Right lobe of liver (tissue), 6 donors: ENCODE data around the gene LPAR3. TPM values are rescaled to one million over a fixed set of nuclear protein-coding genes. Genes with fewer than 3 reads are reported as not detected.

Experiments used
- ATAC-seq, 4 donors: fragments of 200-7000 bp; cut with Tn5 transposase; one replicate each; pipeline ENCODE4 v1.9.1; 2020; ENCODE audit warnings: mild to moderate bottlenecking in 4 of 4, moderate library complexity in 4 of 4
- DNase-seq, 3 donors: peaks; one replicate each; pipeline ENCODE4 v3.0.0-alpha.2; 2020
- H3K27ac ChIP-seq, 3 donors: fragments of 200-600 bp; one replicate each; pipeline ENCODE4 v1.8.0; 2022
- H3K27me3 ChIP-seq, 2 donors: fragments of 200-600 bp; one replicate each; pipeline ENCODE4 v1.8.0; 2022
- H3K36me3 ChIP-seq, 4 donors: fragments of 200-600 bp; sonication (generic) in 1 of 4; one replicate each; pipeline versions ENCODE4 v1.5.1 to v1.8.0; 2017 to 2022; ENCODE audit warnings: control low read depth in 1 of 4
- H3K4me1 ChIP-seq, 4 donors: fragments of 200-600 bp; sonication (generic) in 1 of 4; one replicate each; pipeline versions ENCODE4 v1.5.1 to v1.8.0; 2017 to 2022; ENCODE audit warnings: control low read depth in 1 of 4
- H3K4me3 ChIP-seq, 3 donors: fragments of 200-600 bp; one replicate each; pipeline ENCODE4 v1.8.0; 2022
- H3K9me3 ChIP-seq, 4 donors: fragments of 200-600 bp; sonication (generic) in 1 of 4; one replicate each; pipeline versions ENCODE4 v1.5.1 to v1.8.0; 2017 to 2022; ENCODE audit warnings: control low read depth in 1 of 4
- POLR2A ChIP-seq: fragments of 450-650 bp; IDR thresholded peaks from one replicate; pipeline ENCODE4 v1.6.1; 2017; ENCODE audit warnings: antibody characterized with exemption, mild to moderate bottlenecking
- WGBS: methylation state at CpG from one replicate; pipeline ENCODE4 v1.1.6; 2018; ENCODE audit warnings: low coverage, low lambda C conversion rate; ENCODE audit not compliant: insufficient coverage; ENCODE audit errors: missing lambda C conversion rate; 5-methylcytosine and 5-hydroxymethylcytosine counted together
- intact Hi-C, 2 donors: fragments of 100-400 bp; cut with DNase I; formaldehyde crosslinking; loops; one replicate each; pipeline versions ENCODE4 v1.11.2 to v1.14.1; 2022
- total RNA-seq, 6 experiments: library from RNA; depleted of rRNA in 2 of 6; stranded (reverse); fragments of >200 nt in 2 of 6; fragmentation: NEBNext Ultra II Directional in 3 of 6; extraction: Animal tissue kit (Norgen Biotek cat#: 25700) in 3 of 6; gene quantifications; one replicate each; pipeline versions ENCODE4 v1.1.0 to v1.2.4, GENCODE V29; 2016 to 2023
- TF ChIP-seq, protein P1 (sequence below), 4 donors: fragments of 200-600 bp in 3 of 4; fragments of 450-650 bp in 1 of 4; IDR thresholded peaks; one replicate each; pipeline versions ENCODE4 v1.5.1 to v1.8.0; 2016 to 2022; ENCODE audit warnings: antibody characterized with exemption in 4 of 4, mild to moderate bottlenecking in 2 of 4
- donor health status: DM: no; HTN: yes; CAD: no.
- donor health status: DM: no; HTN: no; CAD: no.
- donor health status: DM: no; HTN: no; CAD: no.
- donor health status: DM: no; HTN: yes; CAD: no.
- donor health status: DM: no; HTN: yes; CAD: no.

LPAR3 gene
- total RNA-seq, 6 experiments from 2014 or later = 0.31 TPM; not detected in 5

DNA sequence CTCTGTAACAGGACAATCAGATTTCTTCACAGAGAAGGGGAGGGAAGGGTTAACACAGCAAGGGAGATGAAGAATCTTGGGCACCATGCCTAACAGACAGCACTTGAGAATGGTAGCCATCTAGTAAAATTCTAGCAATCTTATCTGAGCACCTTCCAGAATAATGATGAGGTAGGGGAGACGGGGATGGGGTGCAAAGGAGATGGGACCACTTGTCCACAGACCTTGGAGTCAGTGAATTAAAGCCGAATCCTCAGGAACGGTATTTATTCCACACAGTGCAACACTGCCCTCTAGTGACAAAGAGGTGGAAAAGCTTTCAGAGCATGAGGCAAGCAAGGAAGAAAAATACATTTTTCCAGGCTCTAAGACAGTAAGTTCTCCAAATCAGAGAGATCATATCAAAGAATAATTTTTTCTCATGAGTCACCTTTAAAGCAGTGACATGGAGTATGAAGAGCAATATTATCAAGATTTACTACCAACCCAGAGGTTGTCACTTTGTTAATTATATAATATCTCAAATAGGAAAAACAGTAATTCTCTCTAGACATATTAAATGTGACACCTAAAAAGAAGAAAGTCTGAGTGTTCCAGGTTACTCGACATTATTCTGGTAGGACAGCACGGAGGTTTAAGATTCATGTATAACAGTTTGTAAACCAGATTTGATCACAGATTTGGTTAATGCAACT lies 43.3 kb upstream of the LPAR3 start:
- Histone ChIP-seq H3K27me3 (no peaks in the 10 kb centered on the region), H3K4me3 (no peak overlapping the region), H3K27ac (no peak overlapping the region), H3K36me3 (no peaks in the 10 kb centered on the region), H3K9me3 (no peaks in the 10 kb centered on the region), H3K4me1 (no peaks in the 10 kb centered on the region)
- WGBS = 2% methylated on average over 5 of the region's 5 CpGs
- TF ChIP-seq POLR2A = no peak
- TF ChIP-seq, protein P1, sequence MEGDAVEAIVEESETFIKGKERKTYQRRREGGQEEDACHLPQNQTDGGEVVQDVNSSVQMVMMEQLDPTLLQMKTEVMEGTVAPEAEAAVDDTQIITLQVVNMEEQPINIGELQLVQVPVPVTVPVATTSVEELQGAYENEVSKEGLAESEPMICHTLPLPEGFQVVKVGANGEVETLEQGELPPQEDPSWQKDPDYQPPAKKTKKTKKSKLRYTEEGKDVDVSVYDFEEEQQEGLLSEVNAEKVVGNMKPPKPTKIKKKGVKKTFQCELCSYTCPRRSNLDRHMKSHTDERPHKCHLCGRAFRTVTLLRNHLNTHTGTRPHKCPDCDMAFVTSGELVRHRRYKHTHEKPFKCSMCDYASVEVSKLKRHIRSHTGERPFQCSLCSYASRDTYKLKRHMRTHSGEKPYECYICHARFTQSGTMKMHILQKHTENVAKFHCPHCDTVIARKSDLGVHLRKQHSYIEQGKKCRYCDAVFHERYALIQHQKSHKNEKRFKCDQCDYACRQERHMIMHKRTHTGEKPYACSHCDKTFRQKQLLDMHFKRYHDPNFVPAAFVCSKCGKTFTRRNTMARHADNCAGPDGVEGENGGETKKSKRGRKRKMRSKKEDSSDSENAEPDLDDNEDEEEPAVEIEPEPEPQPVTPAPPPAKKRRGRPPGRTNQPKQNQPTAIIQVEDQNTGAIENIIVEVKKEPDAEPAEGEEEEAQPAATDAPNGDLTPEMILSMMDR (IDR thresholded peaks at IDR 0.05) = peak; percentile 91 to 96 (median 94)
- intact Hi-C loops = loop anchor here in 1 of 2 donors (10.0 kb wide), 1 partner anchor 161 kb away; no protein-coding TSS in a partner anchor
- peak; percentile 93 to 95 (median 94) for ATAC-seq
- peak in 1 of 3 donors; percentile 50 for DNase-seq

DNA sequence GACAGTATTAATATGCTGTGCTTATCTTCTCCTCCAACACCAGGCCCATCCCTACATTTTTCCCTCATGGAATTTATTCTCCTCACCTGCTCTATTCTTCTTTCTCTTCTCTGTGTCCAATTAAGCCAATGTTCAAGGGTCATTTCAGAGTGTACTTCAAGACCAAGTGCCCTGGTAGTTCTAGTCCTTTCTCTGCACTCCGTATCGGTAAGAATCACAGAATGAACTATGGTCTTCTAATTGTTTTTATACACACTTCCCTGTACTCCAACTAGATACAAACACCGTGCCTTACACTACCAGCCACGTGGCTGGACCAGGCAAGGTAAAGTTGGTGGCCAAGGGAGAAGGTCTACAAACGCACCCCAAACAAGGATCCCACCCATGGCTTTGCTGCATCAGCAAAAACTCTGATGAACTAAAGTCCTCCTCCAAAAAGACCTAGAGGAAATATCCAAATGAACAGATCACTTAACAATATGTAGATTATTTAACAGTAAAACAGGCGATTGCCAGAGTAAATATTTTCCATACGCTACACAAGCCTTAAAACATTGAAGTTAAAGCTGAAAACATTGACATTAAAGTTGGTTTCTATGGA lies 40.1 kb upstream of the LPAR3 start:
- Histone ChIP-seq H3K4me3 (no peak overlapping the region), H3K27ac (no peak overlapping the region), H3K27me3 (no peaks in the 10 kb centered on the region), H3K9me3 (no peaks in the 10 kb centered on the region), H3K36me3 (no peaks in the 10 kb centered on the region), H3K4me1 (no peaks in the 10 kb centered on the region)
- no peak for DNase-seq
- intact Hi-C loops = loop anchor here in 1 of 2 donors (10.0 kb wide), 1 partner anchor 158 kb away; no protein-coding TSS in a partner anchor
- ATAC-seq = no peak
- TF ChIP-seq, protein P1 (IDR thresholded peaks at IDR 0.05) = no peak
- no peak for TF ChIP-seq POLR2A
- WGBS = 58% methylated on average over 6 of the region's 7 CpGs

DNA sequence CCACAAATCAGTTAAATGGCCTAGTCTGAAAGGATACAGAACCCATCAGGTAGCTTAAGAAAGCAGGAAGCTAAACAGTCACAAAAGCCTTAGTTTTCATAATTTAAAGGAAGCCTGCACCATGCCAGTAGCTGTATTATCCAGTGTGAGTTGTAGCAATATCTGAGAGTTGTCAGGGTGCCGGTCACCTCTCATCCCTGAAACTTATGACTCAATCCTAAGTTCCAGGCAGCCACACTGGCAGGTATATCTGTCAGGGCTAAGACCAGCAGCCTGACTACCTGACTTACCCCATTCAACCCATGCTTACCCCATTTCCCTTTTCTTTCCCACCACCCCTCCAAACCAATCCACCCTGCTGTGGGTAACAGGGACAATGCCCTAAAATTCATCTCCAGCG lies 37.8 kb upstream of the LPAR3 start:
- 76% methylated on average over 1 of the region's 2 CpGs for WGBS
- H3K27me3 ChIP-seq = no peaks in the 10 kb centered on the region
- no peaks in the 10 kb centered on the region for H3K36me3 ChIP-seq
- intact Hi-C loops = loop anchor here in 1 of 2 donors (10.0 kb wide), 1 partner anchor 156 kb away; no protein-coding TSS in a partner anchor
- no peak overlapping the region for H3K27ac ChIP-seq
- DNase-seq = no peak
- H3K9me3 ChIP-seq = no peaks in the 10 kb centered on the region
- no peak overlapping the region for H3K4me3 ChIP-seq
- TF ChIP-seq POLR2A = no peak
- TF ChIP-seq, protein P1 (IDR thresholded peaks at IDR 0.05) = no peak
- no peak for ATAC-seq
- no peaks in the 10 kb centered on the region for H3K4me1 ChIP-seq

DNA sequence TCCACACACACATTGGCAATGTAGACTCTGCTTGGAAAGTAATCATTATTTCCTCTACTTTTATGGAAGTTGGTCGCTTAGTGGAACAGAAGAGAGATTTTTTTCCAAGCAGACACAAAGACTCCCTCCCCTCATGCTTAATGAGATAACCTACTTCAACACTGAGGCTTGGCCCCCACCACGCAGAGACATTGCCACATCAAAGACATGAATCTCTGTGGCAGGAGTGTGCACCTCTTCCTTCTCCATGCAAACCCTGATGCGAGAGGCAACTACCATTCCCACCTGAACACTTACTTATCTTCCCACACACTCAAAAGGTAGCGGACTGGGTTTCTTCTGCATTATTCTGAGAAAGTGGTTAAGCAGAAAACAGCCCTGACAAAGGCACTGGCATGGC lies 37.3 kb upstream of the LPAR3 start:
- intact Hi-C loops = loop anchor here in 1 of 2 donors (10.0 kb wide), 1 partner anchor 156 kb away; no protein-coding TSS in a partner anchor
- Histone ChIP-seq H3K27me3 (no peaks in the 10 kb centered on the region), H3K36me3 (no peaks in the 10 kb centered on the region), H3K9me3 (no peaks in the 10 kb centered on the region), H3K4me3 (no peak overlapping the region), H3K4me1 (no peaks in the 10 kb centered on the region), H3K27ac (no peak overlapping the region)
- WGBS = 69% methylated on average over 3 of the region's 4 CpGs
- TF ChIP-seq, protein P1 (IDR thresholded peaks at IDR 0.05) = no peak
- TF ChIP-seq POLR2A = no peak
- DNase-seq = no peak
- ATAC-seq = no peak
